ENCODE data around the gene TBC1D22A.

DNA sequence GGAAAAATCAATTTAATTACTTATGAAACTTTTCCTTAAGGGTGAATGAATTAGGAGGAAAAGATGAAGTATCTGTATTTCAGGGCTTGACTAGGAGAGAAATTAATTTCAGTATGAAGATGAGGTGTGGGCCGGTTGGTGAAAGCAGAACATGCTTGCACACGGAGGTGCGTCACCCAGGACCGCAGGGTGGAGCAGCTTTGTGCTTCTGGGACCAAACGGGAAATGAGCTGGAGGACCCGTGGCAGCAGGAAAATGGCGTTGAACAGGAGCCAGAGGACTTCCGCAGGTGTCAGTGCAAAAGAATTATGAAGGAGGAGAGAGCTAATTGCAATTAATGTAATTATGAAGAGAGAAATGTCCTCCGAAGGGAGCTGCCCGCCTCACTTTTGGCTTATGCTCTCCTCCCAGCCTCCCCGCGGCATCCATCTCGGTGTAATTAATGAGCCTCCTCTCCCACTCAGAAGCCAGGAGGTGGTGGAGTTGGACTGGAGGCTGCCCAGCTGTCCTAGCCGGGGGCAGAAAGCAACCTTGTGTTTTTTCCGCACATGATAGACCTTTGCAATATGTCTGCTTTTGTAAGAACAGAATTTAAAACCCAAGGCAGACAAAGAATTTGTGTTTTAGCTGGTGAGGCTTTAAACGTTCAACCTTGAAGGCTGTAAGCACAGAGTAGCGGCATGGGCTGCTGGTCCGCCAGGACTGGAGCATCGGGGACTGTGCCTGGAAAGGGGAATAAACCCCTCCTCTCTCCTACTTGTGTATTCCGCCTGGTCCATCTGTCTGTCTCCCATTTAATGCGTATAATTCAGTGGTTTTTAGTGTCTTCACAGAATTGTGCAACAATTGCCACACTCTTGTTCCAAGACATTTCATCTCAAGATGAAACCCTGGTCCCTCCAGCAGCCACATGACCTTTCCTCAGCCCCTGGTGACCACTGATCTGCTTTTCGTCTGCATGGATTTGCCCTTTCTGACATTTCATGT lies 180.6 kb downstream of the TBC1D22A start:
- TF ChIP-seq CXXC5 (CRISPR knock-in tag; IDR thresholded peaks at IDR 0.05) (no peak), EGR1 (conservative IDR thresholded peaks at IDR 0.05) (no peak), HIVEP1 (CRISPR knock-in tag; IDR thresholded peaks at IDR 0.05) (no peak), RAD21 (CRISPR knock-in tag; conservative IDR thresholded peaks at IDR 0.05 in 1 of 2, IDR thresholded peaks at IDR 0.05 in 1 of 2) (no peak), TSC22D4 (tag; IDR thresholded peaks at IDR 0.05) (no peak), FOXK1 (CRISPR knock-in tag; IDR thresholded peaks at IDR 0.05; ENCODE audit: borderline replicate concordance) (no peak), POLR2AphosphoS5 (IDR thresholded peaks at IDR 0.05; ENCODE audit: control insufficient read depth, insufficient read depth, low read depth, low read length) (no peak), RB1 (IDR thresholded peaks at IDR 0.05; ENCODE audit: low read depth) (no peak)
- TF ChIP-seq, protein P1, sequence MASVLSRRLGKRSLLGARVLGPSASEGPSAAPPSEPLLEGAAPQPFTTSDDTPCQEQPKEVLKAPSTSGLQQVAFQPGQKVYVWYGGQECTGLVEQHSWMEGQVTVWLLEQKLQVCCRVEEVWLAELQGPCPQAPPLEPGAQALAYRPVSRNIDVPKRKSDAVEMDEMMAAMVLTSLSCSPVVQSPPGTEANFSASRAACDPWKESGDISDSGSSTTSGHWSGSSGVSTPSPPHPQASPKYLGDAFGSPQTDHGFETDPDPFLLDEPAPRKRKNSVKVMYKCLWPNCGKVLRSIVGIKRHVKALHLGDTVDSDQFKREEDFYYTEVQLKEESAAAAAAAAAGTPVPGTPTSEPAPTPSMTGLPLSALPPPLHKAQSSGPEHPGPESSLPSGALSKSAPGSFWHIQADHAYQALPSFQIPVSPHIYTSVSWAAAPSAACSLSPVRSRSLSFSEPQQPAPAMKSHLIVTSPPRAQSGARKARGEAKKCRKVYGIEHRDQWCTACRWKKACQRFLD (CRISPR knock-in tag; IDR thresholded peaks at IDR 0.05), result no peak
- TF ChIP-seq, protein P2, sequence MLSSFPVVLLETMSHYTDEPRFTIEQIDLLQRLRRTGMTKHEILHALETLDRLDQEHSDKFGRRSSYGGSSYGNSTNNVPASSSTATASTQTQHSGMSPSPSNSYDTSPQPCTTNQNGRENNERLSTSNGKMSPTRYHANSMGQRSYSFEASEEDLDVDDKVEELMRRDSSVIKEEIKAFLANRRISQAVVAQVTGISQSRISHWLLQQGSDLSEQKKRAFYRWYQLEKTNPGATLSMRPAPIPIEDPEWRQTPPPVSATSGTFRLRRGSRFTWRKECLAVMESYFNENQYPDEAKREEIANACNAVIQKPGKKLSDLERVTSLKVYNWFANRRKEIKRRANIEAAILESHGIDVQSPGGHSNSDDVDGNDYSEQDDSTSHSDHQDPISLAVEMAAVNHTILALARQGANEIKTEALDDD (IDR thresholded peaks at IDR 0.05), result no peak
- TF ChIP-seq, protein P3, sequence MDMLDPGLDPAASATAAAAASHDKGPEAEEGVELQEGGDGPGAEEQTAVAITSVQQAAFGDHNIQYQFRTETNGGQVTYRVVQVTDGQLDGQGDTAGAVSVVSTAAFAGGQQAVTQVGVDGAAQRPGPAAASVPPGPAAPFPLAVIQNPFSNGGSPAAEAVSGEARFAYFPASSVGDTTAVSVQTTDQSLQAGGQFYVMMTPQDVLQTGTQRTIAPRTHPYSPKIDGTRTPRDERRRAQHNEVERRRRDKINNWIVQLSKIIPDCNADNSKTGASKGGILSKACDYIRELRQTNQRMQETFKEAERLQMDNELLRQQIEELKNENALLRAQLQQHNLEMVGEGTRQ (CRISPR knock-in tag; IDR thresholded peaks at IDR 0.05), result no peak

Data from K562 (cell line).